ENCODE measurements around the gene FBXL16.

FBXL16 gene

DNA sequence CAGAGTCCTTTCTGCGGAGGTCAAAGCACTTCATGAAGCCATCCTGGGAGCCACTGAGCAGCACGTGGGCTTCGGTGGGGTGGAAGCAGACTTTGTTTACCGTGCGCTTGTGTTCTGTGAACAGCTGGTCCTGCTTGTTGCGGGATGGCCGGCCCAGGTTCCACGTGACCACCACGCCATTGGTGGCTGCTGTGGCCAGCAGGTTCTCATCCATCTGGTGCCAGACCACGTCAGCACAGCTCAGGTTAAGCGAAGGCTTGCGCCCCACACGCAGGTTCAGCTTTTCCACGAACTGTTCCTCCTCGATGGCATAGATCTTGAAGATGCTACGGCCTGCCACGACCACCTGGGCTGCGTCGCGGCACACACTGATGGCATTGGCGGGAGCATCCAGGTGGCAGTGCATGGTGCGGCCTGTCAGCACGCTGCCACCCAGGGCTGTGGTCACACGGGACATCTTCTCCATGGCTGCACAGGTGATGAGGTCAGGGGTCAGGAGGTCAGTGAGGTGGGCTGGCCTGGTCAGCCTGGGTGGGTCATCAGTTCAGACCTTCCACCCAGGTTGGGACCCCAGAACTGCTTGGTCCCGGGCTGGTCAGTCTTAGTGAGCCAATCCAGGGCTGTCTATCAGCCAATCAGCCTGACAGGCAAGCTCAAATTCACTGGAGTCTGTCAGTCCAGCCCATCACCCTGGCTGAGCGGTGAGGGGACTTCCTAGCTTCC, 16.3 kb downstream of the FBXL16 start:
- no peak for DNase-seq (ENCODE audit: low read depth)

DNA sequence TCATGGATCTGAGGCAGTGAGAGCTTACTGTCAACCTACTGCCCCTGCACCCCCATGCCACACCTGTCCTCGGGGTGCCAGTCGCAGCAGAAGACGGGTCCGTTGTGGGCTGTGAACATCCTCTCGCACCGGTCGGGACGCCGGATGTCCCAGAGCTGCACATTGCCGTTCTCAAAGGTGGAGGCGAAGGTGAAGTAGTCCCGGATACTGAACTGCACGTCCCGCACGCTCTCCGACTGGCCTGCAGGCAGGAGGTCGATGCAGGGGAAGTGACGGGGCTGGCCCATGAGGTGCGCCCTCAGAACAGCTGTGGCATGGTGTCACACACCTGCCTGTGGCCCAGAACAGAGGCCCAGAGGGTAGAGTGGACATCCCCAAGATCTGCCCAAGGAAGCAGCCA, 18.1 kb downstream of the FBXL16 start:
- no peak for DNase-seq (ENCODE audit: low read depth)

DNA sequence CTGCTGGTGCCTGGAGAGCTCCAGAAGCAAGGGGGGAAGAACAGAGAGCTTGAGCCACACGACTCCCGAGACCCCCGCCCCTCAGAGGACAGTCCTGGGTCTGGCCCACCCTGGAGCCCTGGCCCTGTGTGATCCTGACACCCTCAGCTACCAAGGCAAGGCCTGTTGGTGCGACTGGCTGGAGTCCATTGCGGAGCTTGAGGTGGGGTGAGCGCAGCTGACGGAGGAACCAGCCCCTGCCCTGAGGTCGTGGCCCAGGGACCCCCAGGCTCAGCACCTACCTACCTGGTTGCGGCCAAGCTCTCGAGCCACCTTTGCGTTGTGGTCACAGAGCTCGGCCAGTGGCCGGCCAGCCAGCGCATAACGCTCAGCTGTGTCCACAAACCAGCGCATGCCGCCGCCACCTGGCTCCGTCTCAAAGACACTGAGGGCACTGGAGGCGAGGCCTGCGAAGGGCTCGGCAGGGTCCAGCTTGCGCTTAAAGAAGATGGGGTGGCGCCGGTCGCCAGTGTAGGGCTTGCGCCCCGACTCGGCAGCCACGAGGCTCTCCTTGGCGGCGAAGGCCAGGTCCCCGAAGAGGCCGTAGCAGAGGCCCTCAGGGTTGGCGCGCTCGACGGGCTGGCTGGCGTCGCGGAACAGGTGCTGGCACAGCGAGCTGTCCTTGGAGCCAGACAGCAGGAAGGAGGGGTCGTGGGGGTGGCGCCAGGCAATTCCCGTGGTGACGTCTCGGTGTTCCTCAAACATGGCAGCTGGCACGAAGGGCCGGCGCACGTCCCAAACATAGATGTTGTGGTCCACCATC, 18.9 kb downstream of the FBXL16 start:
- no peak for DNase-seq (ENCODE audit: low read depth)

DNA sequence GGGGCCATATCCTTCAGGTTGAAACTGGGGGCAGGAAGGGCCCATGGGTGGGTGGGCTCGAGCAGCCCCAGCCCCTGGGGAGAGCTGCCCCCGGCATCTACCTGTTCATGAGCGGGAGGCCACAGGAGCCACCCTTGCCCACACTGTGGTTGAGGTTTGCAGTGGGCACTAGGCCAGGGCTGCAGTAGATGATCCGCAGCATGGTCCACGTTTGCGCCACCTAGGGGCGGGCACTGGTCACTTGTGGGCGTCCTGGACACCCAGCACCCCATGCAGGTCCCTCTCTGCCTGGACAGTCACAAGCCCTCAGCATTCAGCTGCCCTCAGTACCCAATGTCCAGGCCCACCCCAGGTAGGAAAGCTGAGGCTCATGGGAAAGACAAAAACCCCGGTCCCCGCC, 19.6 kb downstream of the FBXL16 start:
- DNase-seq (ENCODE audit: low read depth), result peak; percentile 18

DNA sequence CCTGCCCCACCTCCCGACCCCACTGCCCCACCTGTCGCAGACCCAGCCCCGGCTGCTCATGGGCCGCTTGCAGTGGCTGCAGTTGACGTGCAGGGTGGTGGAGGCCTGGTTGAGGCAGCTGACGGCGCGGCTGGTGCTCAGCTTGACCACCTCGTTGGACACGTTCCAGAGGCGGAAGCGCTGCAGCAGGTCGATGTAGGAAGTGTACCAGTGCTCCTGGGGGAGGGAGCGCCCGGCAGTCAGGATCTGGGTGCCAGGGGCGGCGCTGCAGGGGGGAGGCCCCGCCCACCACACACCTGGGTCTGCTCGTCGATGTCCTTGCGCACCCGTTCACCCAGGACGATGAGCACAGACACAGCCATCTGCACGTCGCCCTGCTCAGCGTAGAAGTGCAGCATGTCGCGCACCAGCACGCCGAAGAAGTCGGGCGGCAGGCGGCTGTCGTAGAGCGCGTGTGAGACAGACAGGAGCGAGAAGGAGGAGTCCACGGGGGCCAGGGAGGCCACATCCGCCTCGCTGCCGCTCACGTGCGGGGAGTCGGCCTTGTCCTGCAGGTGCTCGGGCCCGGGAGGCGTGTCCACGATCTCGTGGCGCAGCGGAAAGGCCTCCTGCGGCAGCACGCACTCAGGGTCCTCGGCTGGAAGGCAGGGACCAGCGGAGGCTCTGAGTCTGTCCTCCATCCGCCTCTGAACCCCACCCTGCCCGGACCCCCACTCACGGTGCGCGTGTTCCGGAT, 20.5 kb downstream of the FBXL16 start:
- DNase-seq (ENCODE audit: low read depth), result no peak

DNA sequence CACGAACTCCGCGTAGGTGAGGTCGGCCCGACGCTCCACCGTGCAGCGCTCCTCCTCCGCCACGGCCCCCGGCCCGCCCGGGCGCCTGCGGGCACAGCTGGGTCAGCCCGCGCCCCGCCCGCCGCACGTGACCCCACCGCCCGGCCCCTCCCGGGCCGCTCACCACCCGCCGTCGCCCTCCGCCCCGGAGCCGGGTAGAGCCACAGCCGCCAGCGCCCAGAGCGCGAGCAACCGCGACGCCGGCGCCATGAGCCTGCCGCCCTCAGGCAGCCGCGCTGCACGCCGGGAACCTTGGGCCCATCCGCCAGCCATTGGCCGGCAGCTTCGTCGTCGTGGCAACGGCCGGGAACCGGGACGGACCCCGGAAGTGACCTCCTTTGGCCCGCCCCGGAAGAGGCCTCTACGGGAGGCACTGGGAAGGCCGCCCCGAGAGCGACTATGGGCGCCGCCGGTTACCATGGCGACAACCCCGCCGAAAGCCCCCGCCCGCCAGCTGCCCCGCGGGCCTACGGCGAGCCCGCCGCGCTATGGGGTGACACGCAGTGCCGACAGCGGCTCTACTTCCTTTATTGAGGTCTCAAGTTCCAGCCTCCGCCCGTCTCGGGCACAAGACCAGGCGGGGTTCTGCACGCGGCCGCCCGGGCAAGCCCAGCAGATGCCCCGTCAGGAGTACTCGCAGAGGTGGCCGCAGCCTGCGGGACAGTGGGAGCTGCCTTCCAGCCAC, 21.4 kb downstream of the FBXL16 start, which contains the start of gene JMJD8:
Gene JMJD8, minus strand, starts transcription at position 264 of the 724 bp plus-strand sequence. Its CDS starts 15 bp downstream, at position 249.
- DNase-seq (ENCODE audit: low read depth), result peak; percentile 90

DNA sequence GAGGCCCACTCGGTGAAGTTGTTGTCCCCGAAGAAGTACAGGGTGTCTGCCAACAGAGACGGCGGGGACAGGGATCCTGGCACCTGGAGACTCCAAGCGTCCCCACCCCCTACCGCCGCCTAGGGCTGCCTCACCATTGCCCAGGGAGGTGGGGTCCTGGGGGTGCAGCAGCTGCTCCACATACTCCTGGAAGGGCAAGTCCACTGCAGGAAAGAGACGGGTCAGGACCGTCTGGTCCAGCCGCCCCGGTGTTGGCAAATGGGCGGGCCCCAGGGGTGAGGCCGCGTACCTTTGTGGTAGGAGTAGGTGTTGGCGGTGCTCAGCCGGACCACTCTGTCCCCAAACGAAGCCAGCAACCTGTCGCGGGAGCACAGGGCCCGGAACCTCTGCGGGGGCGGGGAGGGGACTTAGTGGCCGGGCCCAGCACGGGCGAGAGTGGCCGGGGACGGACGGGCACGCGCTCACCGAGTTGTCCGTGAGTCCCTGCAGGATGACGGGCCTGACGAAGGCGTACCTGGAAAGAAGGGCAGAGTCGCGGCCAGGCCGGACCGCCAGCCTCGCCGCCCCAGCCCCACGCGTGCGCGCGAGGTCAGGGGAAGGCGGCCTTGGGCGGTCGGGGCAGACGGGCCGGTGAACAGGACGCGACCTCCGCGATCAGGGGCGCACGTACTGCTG, 22.1 kb downstream of the FBXL16 start:
- DNase-seq (ENCODE audit: low read depth), result no peak

DNA sequence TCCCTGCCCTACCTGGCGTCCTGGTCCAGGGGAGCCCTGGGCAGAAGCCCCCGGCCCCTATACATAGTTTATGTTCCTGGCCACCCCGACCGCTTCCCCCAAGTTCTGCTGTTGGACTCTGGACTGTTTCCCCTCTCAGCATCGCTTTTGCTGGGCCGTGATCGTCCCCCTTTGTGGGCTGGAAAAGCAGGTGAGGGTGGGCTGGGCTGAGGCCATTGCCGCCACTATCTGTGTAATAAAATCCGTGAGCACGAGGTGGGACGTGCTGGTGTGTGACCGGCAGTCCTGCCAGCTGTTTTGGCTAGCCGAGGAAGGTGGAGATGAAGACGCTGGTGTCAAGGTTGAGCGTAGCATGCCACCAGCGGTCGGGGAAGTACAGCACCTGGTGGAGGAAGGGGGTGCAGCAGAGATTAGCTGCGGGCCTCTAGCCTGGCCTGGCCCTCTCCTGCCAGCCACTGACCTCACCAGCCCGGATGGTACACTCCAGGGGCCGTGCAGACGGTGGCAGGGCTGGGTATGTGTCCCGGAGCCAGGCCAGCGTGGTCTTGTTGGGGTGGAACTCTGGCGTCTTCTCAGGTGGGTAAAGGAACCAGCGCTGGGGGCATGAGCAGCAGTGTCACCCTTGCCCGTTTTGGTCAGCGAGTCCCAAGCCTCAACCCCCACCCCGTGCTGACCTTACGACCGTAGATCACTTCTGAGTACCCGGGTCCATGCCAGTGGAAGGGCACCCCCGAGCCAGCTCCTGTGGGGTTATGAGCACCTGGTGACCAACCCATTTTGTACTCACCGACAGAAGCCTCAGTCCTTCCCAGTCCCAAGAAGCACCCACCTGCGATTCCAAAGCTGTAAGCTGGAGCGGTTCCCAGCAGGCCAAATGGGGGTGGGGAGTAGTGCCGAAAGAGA, 22.9 kb downstream of the FBXL16 start:
- no peak for DNase-seq (ENCODE audit: low read depth)

DNA sequence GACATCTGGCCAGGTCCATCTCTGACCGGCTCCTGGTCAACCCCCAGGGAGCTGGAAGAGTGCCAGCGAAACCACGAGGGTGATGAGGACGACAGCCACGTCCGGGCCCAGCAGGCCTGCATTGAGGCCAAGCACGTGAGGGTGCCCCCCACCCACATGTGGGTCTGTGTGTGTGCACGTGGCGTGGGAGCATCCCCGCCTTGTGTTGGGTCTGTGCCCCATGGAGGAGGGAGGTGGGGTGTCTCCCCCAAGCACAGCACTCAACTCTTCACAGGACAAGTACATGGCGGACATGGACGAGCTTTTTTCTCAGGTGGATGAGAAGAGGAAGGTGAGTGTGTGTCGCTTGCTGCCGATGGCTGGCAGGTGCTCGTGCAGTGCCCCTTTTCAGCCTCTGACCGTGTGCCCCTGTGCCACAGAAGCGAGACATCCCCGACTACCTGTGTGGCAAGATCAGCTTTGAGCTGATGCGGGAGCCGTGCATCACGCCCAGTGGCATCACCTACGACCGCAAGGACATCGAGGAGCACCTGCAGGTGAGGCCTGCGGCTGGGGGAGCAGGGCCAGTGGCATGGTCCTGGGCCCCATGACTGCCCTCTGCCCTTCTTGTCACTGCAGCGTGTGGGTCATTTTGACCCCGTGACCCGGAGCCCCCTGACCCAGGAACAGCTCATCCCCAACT, 23.7 kb downstream of the FBXL16 start:
- peak; percentile 40 for DNase-seq (ENCODE audit: low read depth)

DNA sequence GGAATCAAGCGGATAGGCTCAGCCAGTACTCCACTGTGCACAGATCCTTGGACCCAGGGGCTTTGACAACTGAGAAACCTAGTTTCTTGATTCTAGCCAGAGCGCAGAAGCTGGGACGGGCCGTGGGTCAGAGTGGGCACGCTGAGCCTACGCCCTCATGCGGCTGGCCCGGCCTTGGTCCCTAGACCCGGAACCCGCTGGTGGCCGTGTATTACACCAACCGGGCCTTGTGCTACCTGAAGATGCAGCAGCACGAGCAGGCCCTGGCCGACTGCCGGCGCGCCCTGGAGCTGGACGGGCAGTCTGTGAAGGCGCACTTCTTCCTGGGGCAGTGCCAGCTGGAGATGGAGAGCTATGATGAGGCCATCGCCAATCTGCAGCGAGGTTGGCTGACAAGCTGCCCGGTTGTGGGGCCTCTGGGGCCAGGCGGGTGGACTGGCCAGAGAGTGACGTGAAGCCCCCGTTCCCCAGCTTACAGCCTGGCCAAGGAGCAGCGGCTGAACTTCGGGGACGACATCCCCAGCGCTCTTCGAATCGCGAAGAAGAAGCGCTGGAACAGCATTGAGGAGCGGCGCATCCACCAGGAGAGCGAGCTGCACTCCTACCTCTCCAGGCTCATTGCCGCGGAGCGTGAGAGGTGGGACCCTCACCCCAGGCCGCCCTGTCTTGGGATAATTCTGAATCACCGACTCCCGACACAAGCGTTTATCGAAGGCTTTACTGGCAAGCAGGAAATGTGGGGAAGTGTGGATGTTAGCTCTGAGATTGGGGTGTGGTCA, 24.4 kb downstream of the FBXL16 start:
- DNase-seq (ENCODE audit: low read depth), result peak; percentile 36

DNA sequence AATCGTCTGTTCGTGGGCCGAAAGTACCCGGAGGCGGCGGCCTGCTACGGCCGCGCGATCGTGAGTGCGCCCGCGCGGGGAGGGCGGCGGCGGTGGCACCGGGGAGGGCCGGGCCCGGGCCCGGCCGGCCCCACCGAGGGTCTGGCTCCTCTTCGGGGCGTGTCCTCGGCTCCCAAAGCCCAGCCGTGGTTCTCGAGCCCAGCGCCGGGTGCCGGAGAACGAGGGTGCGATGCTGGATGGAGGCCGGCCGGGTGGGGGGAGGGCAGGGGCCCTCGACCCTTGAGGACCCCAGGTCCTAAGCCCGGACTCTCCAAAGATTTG, 25.0 kb downstream of the FBXL16 start:
- DNase-seq (ENCODE audit: low read depth), result no peak

DNA sequence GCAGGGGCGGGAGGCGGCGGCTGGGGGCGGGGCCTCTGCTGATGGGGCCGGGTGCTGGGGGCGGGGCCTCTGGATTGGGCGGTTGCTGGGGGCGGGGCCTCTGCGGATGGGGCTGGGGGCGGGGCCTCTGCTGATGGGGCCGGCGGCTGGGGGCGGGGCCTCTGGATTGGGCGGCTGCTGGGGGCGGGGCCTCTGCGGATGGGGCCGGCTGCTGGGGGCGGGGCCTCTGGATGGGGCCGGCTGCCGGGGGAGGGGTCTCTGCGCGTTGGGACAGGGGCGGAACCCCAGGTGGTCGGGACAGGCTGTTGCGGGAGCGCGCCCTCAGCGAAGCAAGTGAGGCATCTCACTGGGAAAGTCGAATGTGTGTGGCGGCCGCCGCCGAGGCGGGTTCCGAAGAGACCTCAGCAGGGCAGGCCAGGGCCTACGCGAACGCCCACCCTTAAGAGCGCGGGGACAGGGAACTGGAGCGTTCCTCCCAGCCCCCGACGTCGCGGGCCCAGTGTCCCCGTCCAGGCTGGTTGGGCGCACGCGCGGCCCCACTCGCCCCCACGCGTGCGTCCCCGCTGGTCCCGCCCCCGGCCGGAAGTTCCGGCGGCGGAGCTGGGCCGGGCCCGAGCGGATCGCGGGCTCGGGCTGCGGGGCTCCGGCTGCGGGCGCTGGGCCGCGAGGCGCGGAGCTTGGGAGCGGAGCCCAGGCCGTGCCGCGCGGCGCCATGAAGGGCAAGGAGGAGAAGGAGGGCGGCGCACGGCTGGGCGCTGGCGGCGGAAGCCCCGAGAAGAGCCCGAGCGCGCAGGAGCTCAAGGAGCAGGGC, 25.6 kb downstream of the FBXL16 start, which contains the start of gene STUB1:
Gene STUB1, plus strand, starts transcription at position 597 of the 811 bp plus-strand sequence. Its CDS starts 116 bp downstream, at position 713.
- peak; percentile 72 for DNase-seq (ENCODE audit: low read depth)

DNA sequence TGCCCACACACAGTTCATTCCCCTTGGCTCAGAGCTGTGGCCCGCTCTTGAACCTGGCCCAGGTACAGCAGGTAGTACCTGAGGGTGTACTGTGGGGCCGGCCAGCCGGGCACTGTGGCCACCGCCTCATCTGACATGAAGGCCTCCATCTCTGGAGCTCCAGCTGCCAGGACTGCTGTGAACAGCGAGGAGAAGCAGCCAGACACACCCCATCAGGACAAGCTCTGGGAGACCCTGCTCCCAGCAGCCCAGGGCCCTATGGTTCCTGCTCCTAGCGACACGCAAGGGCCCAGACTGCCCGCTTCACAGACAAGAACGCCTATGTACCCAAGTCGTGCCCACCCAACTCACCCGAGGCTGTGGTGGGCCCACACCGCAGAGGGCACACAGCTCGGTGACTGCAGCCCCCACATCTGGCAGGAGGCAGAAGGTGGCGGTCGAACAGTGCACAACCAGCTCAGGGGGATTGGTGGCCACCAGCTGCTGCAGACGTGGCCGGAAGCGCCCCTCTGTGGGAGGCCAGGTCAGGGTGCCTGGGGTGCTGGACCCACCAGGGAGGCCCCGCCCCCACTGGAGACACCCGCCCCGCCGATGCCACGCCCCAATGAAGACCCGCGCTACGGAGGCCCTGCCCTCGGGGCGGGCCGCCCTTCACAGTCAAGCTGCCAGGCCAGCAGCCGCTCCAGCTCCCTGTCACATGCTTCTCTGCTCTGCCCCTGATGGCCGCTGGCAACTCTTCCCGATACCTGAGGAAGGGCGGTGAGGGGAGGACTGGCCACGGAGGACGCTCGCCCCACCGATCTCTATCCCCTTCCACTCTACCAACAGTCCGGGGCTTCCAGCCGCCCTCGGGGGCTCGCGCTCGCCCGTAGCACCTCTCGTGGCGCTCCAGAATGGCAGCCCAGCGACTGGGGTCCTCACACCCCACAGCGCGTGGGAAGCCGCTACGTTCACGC, 26.5 kb downstream of the FBXL16 start:
- peak; percentile 40 for DNase-seq (ENCODE audit: low read depth)

DNA sequence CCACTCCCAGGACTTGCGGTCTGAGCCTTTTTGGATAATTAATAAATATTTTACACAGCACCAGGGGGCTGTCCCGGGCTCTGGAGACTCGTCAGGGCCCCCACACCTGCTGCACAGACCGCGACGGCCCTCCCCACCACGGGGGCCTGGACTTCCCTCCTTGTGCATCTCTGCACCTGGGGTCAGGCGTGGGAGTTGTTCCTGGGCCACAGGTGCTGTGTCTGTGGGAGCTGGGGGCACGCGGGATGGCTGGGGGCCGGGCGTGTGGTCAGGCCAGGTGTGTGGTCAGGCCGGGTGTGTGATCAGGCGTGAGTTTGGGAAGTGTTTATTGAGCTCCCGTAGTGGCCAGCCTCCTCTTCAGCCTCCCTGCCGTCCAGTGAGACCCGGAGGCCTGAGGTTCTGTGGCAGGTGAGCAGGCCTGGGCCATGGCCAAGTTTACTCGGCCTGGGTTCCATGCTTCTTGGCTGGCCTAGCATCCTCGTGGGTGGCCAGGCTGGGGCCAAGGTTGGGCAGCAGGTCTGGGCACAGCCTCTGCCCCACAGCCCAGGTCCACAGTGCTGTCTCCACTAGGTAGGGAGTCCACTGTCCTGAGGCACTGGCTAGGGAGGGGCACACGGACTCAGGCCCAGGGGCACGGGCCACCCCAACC, 27.3 kb downstream of the FBXL16 start:
- no peak for DNase-seq (ENCODE audit: low read depth)

DNA sequence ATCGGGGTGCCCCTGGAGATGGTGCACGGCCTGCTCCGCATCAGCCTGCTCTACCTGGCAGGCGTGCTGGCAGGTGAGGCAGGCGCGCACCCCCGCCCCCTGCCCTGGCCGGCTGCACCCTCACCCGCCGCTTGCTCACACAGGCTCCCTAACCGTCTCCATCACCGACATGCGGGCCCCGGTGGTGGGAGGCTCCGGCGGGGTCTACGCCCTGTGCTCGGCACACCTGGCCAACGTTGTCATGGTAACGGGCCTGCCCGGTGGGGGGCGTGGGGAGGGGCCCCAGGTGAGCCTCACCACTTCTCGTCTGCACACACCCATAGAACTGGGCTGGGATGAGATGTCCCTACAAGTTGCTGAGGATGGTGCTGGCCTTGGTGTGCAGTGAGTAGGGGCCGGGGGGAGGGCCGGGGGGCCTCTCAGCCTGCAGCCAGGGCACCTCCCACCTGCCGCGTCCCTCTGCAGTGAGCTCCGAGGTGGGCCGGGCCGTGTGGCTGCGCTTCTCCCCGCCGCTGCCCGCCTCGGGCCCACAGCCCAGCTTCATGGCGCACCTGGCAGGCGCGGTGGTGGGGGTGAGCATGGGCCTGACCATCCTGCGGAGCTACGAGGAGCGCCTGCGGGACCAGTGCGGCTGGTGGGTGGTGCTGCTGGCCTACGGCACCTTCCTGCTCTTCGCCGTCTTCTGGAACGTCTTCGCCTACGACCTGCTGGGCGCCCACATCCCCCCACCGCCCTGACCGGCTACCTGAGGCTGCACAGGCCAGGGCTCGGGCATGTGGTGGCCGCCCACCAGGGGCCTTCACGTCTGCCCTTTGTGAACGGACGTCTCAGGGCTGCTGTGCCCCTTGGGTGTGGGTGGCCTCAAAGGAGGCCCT, 28.0 kb downstream of the FBXL16 start:
- no peak for DNase-seq (ENCODE audit: low read depth)
